Caco-2 (cell line): ENCODE data around the gene CAPN13. TPM values are rescaled to one million over a fixed set of nuclear protein-coding genes. Genes with fewer than 3 reads are reported as not detected.

Experiments
- BruUV-seq: library from RNA; stranded (reverse); fragments of 400-500 nt; replicated peaks from 2 replicates; lab custom pipeline; 2021; lab: Mats Ljungman, UMichigan
- CTCF ChIA-PET: fragments of 300-600 bp; sonication (Branson Sonifier 250); formaldehyde crosslinking; loops from one replicate; lab custom pipeline; 2022; ENCODE audit warnings: antibody characterized with exemption; lab: Charles Lee
- POLR2A ChIA-PET: fragments of 300-600 bp; sonication (Branson Sonifier 250); formaldehyde crosslinking; loops from one replicate; lab custom pipeline; 2022; ENCODE audit warnings: antibody characterized with exemption; lab: Charles Lee
- DNase-seq, 2 experiments: peaks; one replicate each; pipeline versions ENCODE4 v3.0.0 to v3.0.0-alpha.2; 2020 to 2022
- H3K27me3 ChIP-seq: replicated peaks from 2 replicates; pipeline ENCODE4 v1.6.0; 2011; ENCODE audit warnings: low read length; ENCODE audit not compliant: control insufficient read depth, insufficient read depth
- H3K36me3 ChIP-seq: 2 replicates; pipeline ENCODE4 v1.5.1; 2011; ENCODE audit warnings: low read length; ENCODE audit not compliant: control insufficient read depth, insufficient read depth
- H3K4me1 ChIP-seq: fragments of 250-450 bp; sonication (Bioruptor Pico); 2 replicates; pipeline ENCODE4 v1.5.1; 2020; ENCODE audit warnings: mild to moderate bottlenecking
- H3K4me3 ChIP-seq: 2 replicates; pipeline ENCODE4 v1.5.1; 2011; ENCODE audit warnings: low read depth, mild to moderate bottlenecking, control low read depth, low read length
- H3K9me3 ChIP-seq: fragments of 250-450 bp; sonication (Bioruptor Pico); 2 replicates; pipeline ENCODE4 v1.5.1; 2020; ENCODE audit warnings: mild to moderate bottlenecking, moderate library complexity
- H3K27ac Mint-ChIP-seq: one replicate; pipeline ENCODE4 v1.8.0; 2022; ENCODE audit warnings: mixed read lengths; ENCODE audit not compliant: unreplicated experiment
- H3K27me3 Mint-ChIP-seq: one replicate; pipeline ENCODE4 v1.8.0; 2022; ENCODE audit warnings: mixed read lengths; ENCODE audit not compliant: insufficient read depth, unreplicated experiment
- H3K36me3 Mint-ChIP-seq: one replicate; pipeline ENCODE4 v1.8.0; 2022; ENCODE audit warnings: mild to moderate bottlenecking, mixed read lengths; ENCODE audit not compliant: insufficient read depth, unreplicated experiment
- H3K4me1 Mint-ChIP-seq: one replicate; pipeline ENCODE4 v1.8.0; 2022; ENCODE audit warnings: low read depth, mixed read lengths; ENCODE audit not compliant: unreplicated experiment
- H3K4me3 Mint-ChIP-seq: one replicate; pipeline ENCODE4 v1.8.0; 2022; ENCODE audit warnings: mild to moderate bottlenecking, moderate library complexity, mixed read lengths; ENCODE audit not compliant: unreplicated experiment
- H3K9me3 Mint-ChIP-seq: one replicate; pipeline ENCODE4 v1.8.0; 2022; ENCODE audit warnings: mixed read lengths; ENCODE audit not compliant: unreplicated experiment
- intact Hi-C: fragments of 100-400 bp; cut with micrococcal nuclease; formaldehyde crosslinking; loops from one replicate; pipeline ENCODE4 v1.10.0; 2022; ENCODE audit not compliant: unreplicated experiment
- total RNA-seq: library from RNA; stranded (reverse); gene quantifications from 2 replicates; pipeline ENCODE4 v1.2.3, GENCODE V29; 2022
- TF ChIP-seq, protein P1 (sequence below), 2 experiments: fragments of 200-600 bp in 1 of 2; IDR thresholded peaks; 1 replicate in 1 of 2; 2 replicates in 1 of 2; pipeline versions ENCODE4 v1.5.1 to v1.8.0; 2011 to 2022; ENCODE audit warnings: antibody characterized with exemption in 1 of 2, control low read depth in 1 of 2, inconsistent platforms in 1 of 2, low read depth in 1 of 2, low read length in 1 of 2, mild to moderate bottlenecking in 1 of 2, moderate library complexity in 1 of 2; ENCODE audit not compliant: insufficient read depth in 1 of 2, severe bottlenecking in 1 of 2, unreplicated experiment in 1 of 2

CAPN13 gene
- total RNA-seq, 1 experiment from 2014 or later: 2.1 TPM

DNA sequence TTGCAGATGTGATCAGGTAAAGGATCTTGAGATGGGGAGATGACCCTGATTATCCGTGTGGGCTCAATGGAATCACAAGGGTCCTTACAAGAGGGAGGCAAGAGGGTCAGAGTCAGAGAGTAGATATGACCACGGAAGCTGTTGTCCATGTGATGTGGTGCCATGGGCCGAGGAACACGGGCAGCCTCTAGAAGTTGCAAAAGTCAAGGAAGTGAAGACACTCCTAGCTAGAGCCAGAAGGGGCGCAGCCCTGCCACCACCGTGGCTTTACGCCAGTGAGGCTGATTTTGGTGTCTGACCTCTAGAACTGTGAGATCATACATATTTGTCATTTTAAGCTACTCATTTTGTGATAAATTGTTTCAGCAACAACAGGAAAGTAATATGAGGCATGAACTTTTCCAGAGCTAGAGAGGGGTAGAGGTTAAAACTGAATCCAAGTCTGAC, 114.4 kb downstream of the CAPN13 start:
- intact Hi-C loops: no loop called here
- Histone ChIP-seq H3K9me3 (no peaks in the 10 kb centered on the region), H3K4me3 (no peak overlapping the region), H3K27me3 (no peaks in the 10 kb centered on the region), H3K4me1 (no peaks in the 10 kb centered on the region), H3K36me3 (no peaks in the 10 kb centered on the region)
- H3K9me3 Mint-ChIP-seq: no peaks in the 10 kb centered on the region
- TF ChIP-seq, protein P1, sequence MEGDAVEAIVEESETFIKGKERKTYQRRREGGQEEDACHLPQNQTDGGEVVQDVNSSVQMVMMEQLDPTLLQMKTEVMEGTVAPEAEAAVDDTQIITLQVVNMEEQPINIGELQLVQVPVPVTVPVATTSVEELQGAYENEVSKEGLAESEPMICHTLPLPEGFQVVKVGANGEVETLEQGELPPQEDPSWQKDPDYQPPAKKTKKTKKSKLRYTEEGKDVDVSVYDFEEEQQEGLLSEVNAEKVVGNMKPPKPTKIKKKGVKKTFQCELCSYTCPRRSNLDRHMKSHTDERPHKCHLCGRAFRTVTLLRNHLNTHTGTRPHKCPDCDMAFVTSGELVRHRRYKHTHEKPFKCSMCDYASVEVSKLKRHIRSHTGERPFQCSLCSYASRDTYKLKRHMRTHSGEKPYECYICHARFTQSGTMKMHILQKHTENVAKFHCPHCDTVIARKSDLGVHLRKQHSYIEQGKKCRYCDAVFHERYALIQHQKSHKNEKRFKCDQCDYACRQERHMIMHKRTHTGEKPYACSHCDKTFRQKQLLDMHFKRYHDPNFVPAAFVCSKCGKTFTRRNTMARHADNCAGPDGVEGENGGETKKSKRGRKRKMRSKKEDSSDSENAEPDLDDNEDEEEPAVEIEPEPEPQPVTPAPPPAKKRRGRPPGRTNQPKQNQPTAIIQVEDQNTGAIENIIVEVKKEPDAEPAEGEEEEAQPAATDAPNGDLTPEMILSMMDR (IDR thresholded peaks at IDR 0.05; ENCODE audit: insufficient read depth in 1 of 2, low read depth in 1 of 2, low read length in 1 of 2, severe bottlenecking in 1 of 2, unreplicated experiment in 1 of 2): no peak
- H3K4me1 Mint-ChIP-seq: no peaks in the 10 kb centered on the region
- H3K27ac Mint-ChIP-seq: no peak overlapping the region
- no TSS peak for BruUV-seq
- DNase-seq: no peak
- no peaks in the 10 kb centered on the region for H3K36me3 Mint-ChIP-seq
- H3K4me3 Mint-ChIP-seq: no peak overlapping the region
- H3K27me3 Mint-ChIP-seq: no peaks in the 10 kb centered on the region
- CTCF ChIA-PET: interaction anchor here (0.6 to 2.1 kb wide), 4 partner anchors 19 to 543 kb away, joined by 3 to 5 read pairs (median 4); no protein-coding TSS in a partner anchor
- POLR2A ChIA-PET: no interaction called here

DNA sequence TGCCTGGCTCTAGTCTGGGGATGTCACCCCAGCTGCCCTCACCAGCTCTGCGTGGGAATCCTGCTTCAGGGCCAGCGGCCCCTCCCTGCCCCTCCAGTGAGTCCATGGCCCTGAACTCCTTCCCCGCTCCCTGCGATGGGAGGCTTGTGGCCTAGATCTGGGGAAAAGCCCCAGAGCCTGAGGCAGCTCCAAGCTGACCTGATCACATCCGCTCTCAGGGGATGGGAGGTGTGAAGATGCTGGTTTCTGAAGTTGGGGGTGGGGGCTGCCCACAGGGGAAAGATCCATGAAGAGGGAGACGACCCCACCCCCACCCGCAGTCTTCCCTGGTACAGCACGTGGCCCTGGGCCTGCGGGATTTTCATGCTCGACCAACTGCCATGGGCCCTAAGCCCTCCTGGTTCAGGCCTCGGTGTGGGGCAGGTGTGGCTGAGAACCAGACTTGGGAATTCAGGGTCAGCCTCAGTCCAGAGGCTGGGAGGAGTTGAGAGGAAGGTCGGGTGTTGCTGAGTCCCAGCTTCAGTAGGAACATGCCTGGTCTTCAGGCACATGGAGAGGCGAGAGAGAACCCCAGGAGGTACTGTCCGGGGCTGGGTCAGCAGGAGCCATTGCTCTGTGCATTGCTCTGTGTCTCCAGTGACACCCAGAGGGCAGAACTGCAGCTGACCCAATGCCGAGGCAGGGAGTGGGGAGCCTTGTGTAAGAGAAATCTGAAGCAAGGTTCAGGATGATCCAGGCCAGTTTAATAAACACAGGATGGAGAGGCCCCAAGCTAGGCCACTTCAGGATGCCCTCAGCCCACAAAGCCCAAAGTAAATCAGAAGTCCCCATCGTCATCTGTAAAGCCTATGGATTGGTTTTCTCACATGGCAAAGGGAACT, 115.1 kb downstream of the CAPN13 start:
- peak in 1 of 2 experiments; percentile 30 for DNase-seq
- ChIA-PET POLR2A (no interaction called here), CTCF (interaction anchor here (0.6 to 2.1 kb wide), 3 partner anchors 19 to 527 kb away, joined by 3 to 5 read pairs (median 4); no protein-coding TSS in a partner anchor)
- no TSS peak for BruUV-seq
- intact Hi-C loops: no loop called here
- no peaks in the 10 kb centered on the region for H3K4me1 Mint-ChIP-seq
- H3K36me3 ChIP-seq: no peaks in the 10 kb centered on the region
- no peaks in the 10 kb centered on the region for H3K4me1 ChIP-seq
- no peak overlapping the region for H3K4me3 ChIP-seq
- no peaks in the 10 kb centered on the region for H3K27me3 ChIP-seq
- H3K27ac Mint-ChIP-seq: no peak overlapping the region
- no peaks in the 10 kb centered on the region for H3K9me3 Mint-ChIP-seq
- no peaks in the 10 kb centered on the region for H3K27me3 Mint-ChIP-seq
- H3K4me3 Mint-ChIP-seq: no peak overlapping the region
- no peaks in the 10 kb centered on the region for H3K36me3 Mint-ChIP-seq
- TF ChIP-seq, protein P1 (IDR thresholded peaks at IDR 0.05; ENCODE audit: insufficient read depth in 1 of 2, low read depth in 1 of 2, low read length in 1 of 2, severe bottlenecking in 1 of 2, unreplicated experiment in 1 of 2): peak in 1 of 2 experiments; percentile 36
- no peaks in the 10 kb centered on the region for H3K9me3 ChIP-seq

DNA sequence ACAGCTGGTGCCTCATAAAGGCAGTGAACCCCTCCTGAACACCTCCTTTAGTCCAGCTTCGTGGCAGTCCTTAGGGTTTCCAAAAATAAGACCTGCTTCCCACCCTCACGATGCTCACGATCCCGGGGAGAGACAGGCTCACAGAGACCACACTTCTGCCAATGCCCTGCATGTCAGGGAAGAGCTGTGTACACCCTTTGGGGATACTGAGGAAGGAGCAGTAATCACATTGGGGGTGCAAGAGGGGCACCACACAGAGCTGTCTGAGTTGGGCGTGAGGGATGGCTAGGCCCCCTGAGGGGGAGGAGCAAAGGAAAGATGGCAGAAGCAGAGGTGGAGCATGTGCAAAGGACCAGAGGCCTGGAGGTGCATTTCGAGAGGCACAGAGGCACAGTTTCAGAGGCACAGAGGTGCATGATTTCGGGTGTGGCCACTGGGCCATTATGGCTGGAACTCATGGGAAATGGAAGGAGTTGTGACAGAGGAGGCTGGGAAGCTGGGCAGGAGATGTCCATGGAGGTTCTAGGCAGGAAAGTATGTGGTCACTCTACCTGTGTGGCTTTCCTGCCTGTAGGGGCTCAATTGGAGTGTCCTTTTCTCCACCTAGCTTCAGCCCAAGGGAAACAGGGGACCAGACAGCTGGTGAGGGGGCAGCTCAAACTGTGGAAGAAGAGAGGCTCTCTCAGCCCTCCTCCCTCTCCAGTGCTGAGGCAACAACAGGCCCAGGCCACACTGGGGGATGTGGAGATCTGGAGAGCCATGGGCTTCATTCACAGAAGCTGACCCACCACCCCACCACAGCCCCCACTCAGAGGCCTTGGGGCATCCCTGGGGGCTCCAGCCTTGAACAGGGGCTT, 115.9 kb downstream of the CAPN13 start:
- no peaks in the 10 kb centered on the region for H3K9me3 ChIP-seq
- H3K27ac Mint-ChIP-seq: no peak overlapping the region
- ChIA-PET CTCF (no interaction called here), POLR2A (no interaction called here)
- intact Hi-C loops: no loop called here
- H3K27me3 ChIP-seq: no peaks in the 10 kb centered on the region
- H3K4me3 ChIP-seq: no peak overlapping the region
- no peak overlapping the region for H3K4me3 Mint-ChIP-seq
- no peaks in the 10 kb centered on the region for H3K27me3 Mint-ChIP-seq
- H3K9me3 Mint-ChIP-seq: no peaks in the 10 kb centered on the region
- DNase-seq: no peak
- H3K36me3 ChIP-seq: no peaks in the 10 kb centered on the region
- H3K36me3 Mint-ChIP-seq: no peaks in the 10 kb centered on the region
- no peaks in the 10 kb centered on the region for H3K4me1 ChIP-seq
- H3K4me1 Mint-ChIP-seq: no peaks in the 10 kb centered on the region
- no TSS peak for BruUV-seq
- TF ChIP-seq, protein P1 (IDR thresholded peaks at IDR 0.05; ENCODE audit: insufficient read depth in 1 of 2, low read depth in 1 of 2, low read length in 1 of 2, severe bottlenecking in 1 of 2, unreplicated experiment in 1 of 2): no peak
